Measurements from ENCODE around the gene ARRDC2.

- TF ChIP-seq CTCF (IDR thresholded peaks at IDR 0.05) (no peak), ZBTB21 (CRISPR knock-in tag; IDR thresholded peaks at IDR 0.05; ENCODE audit: borderline replicate concordance) (no peak), ATF2 (CRISPR knock-in tag; IDR thresholded peaks at IDR 0.05; ENCODE audit: borderline replicate concordance, low read depth) (no peak), ZNF232 (CRISPR knock-in tag; IDR thresholded peaks at IDR 0.05) (no peak), NFYB (CRISPR knock-in tag; conservative IDR thresholded peaks at IDR 0.05; ENCODE audit: low read depth) (no peak)
Observed at GRCh38 chr19:18053576-18054219, 45.7 kb downstream of the ARRDC2 start.

Data from WTC11 (cell line).